ES-I3 (cell line): ENCODE measurements around the gene LAMTOR2.

Experiments used
- H3K36me3 ChIP-seq: 2 replicates; pipeline ENCODE4 v1.6.1; 2013; ENCODE audit warnings: mild to moderate bottlenecking, low read length, control low read depth, moderate library complexity; ENCODE audit not compliant: insufficient read depth
- H3K4me1 ChIP-seq: 2 replicates; pipeline ENCODE4 v1.6.1; 2013; ENCODE audit warnings: mild to moderate bottlenecking, control low read depth, low read length; ENCODE audit not compliant: insufficient read depth
- H3K9ac ChIP-seq: 2 replicates; pipeline ENCODE4 v1.6.1; 2013; ENCODE audit warnings: low read depth, mild to moderate bottlenecking, low read length, moderate library complexity
- H3K9me3 ChIP-seq: 2 replicates; pipeline ENCODE4 v1.6.1; 2013; ENCODE audit warnings: mild to moderate bottlenecking, low read length, moderate library complexity; ENCODE audit not compliant: control insufficient read depth, insufficient read depth

Gene LAMTOR2

GRCh38 chr1:156104861-156105832 lies 50.6 kb downstream of the LAMTOR2 start:
- Histone ChIP-seq H3K4me1 (peaks cover 56% of the 10 kb centered on the region), H3K36me3 (no peaks in the 10 kb centered on the region), H3K9ac (peak overlapping the region; percentile 77), H3K9me3 (no peaks in the 10 kb centered on the region)

- peaks cover 41% of the 10 kb centered on the region for H3K4me1 ChIP-seq
Measured at GRCh38 chr1:156106624-156107488, 52.3 kb downstream of the LAMTOR2 start.

GRCh38 chr1:156108057-156108456 lies 53.5 kb downstream of the LAMTOR2 start:
- Histone ChIP-seq H3K36me3 (no peaks in the 10 kb centered on the region), H3K9me3 (no peaks in the 10 kb centered on the region), H3K9ac (no peak overlapping the region), H3K4me1 (peaks cover 39% of the 10 kb centered on the region)

More at GRCh38 chr1:156106624-156107488, 52.3 kb downstream of the LAMTOR2 start:
- peak overlapping the region; percentile 30 for H3K9ac ChIP-seq
- H3K9me3 ChIP-seq: no peaks in the 10 kb centered on the region
- no peaks in the 10 kb centered on the region for H3K36me3 ChIP-seq
